Kidney (tissue), 14 donors: ENCODE results near the gene TSSK3. TPM values are rescaled to one million over a fixed set of nuclear protein-coding genes. Genes with fewer than 3 reads are reported as not detected.

ENCODE experiments used
- DNase-seq, 5 donors: peaks; one replicate each; pipeline ENCODE4 v3.0.0-alpha.2; 2013 to 2020
- FAIRE-seq: peaks from 2 replicates; lab custom pipeline; 2012; peaks lifted over from hg19 to GRCh38; lab: Jason Lieb, UNC
- H3K27ac ChIP-seq, 2 donors: one replicate each; pipeline ENCODE4 v1.7.0; 2013; ENCODE audit warnings: low read depth in 2 of 2, low read length in 2 of 2, inconsistent platforms in 1 of 2
- H3K27me3 ChIP-seq: one replicate; pipeline ENCODE4 v1.7.1; 2013; ENCODE audit warnings: low read length, inconsistent platforms; ENCODE audit not compliant: control insufficient read depth, insufficient read depth
- H3K36me3 ChIP-seq, 3 donors: one replicate each; pipeline versions ENCODE4 v1.7.0 to v1.7.1; 2013; ENCODE audit warnings: low read length in 3 of 3, control low read depth in 1 of 3, inconsistent platforms in 1 of 3; ENCODE audit not compliant: insufficient read depth in 3 of 3, control insufficient read depth in 2 of 3
- H3K4me1 ChIP-seq, 3 donors: one replicate each; pipeline versions ENCODE4 v1.7.0 to v1.7.1; 2013; ENCODE audit warnings: low read length in 3 of 3, inconsistent platforms in 1 of 3, low read depth in 1 of 3; ENCODE audit not compliant: control insufficient read depth in 2 of 3, insufficient read depth in 2 of 3
- H3K4me3 ChIP-seq, 3 donors: one replicate each; pipeline versions ENCODE4 v1.7.0 to v1.8.1; 2013; ENCODE audit warnings: low read length in 3 of 3, control low read depth in 1 of 3, inconsistent platforms in 1 of 3
- H3K9ac ChIP-seq, 3 donors: one replicate each; pipeline versions ENCODE4 v1.7.0 to v1.7.1; 2013; ENCODE audit warnings: low read length in 3 of 3, control low read depth in 1 of 3, inconsistent platforms in 1 of 3
- H3K9me3 ChIP-seq, 3 donors: one replicate each; pipeline versions ENCODE4 v1.7.0 to v1.7.1; 2013; ENCODE audit warnings: low read length in 3 of 3, control low read depth in 1 of 3, inconsistent platforms in 1 of 3; ENCODE audit not compliant: control insufficient read depth in 2 of 3, insufficient read depth in 1 of 3
- intact Hi-C: fragments of 100-400 bp; cut with DNase I; formaldehyde crosslinking; loops from one replicate; pipeline ENCODE4 v1.11.1; 2022
- polyA plus RNA-seq: library from polyadenylated mRNA; stranded (reverse); fragments of 350-450 nt; fragmentation: Illumina TruSeq; extraction: RNeasy Lipid Tissue Mini Kit (QIAGEN cat#74804); gene quantifications from one replicate; pipeline ENCODE4 v1.2.3, GENCODE V29; 2014; ENCODE audit warnings: low read depth, low replicate concordance; ENCODE audit not compliant: insufficient read depth
- total RNA-seq: library from RNA; stranded (reverse); fragmentation: NEBNext Ultra II Directional; extraction: Animal tissue kit (Norgen Biotek cat#: 25700); gene quantifications from one replicate; pipeline ENCODE4 v1.2.1, GENCODE V29; 2021
- TF ChIP-seq, protein P1 (sequence below): IDR thresholded peaks from 3 replicates; pipeline ENCODE4 v1.5.1; 2012; ENCODE audit warnings: mild to moderate bottlenecking, moderate library complexity, borderline replicate concordance; ENCODE audit not compliant: insufficient read depth; ENCODE audit errors: extremely low read depth
- donor health status: control.
- donor health status: control.
- donor health status: control.
- donor health status: control.
- donor health status: control.
- donor health status: DM: yes; HTN: yes; CAD: no.
- donor health status: Normal renal cell carcinoma (clear cell type).

TSSK3 gene
- total and polyA plus RNA-seq, 2 donors from 2014 or later, result 4.3 TPM; not detected in 1

DNA sequence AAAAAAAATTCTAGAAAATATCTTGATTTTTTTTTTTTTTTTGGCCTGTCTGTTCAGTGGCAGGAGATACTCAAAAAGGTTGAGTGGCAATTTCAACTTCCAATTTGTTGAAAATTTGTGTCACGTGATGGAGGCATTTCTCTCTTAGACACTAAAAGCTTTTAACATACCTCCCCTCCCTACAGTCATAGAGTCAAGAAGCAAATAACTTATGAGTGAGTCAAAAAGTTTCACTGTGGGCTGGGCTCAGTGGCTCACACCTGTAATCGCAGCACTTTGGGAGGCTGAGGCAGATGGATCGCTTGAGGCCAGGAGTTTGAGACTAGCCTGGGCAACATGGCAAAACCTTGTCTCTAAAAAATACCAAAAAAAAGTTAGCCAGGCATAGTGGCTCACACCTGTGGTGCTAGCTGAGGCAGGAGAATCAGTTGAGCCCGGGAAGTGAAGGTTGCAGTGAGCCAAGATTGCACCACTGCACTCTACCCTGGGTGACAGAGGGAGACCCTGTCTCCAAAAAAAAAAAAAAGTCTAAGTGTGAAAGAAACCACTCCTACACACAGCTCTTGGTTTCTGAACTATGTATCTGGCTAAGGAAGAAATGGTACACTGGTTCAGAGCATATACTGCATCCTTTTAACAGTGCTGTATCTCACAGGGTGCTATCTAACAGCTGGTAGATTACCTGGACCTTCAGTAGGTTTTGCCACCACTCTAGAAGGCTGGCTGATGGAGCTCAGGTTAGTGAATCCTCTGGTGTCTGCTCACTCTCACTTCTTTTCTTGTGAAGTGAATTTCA lies 43.5 kb downstream of the TSSK3 start:
- intact Hi-C loops, result no loop called here
- TF ChIP-seq, protein P1, sequence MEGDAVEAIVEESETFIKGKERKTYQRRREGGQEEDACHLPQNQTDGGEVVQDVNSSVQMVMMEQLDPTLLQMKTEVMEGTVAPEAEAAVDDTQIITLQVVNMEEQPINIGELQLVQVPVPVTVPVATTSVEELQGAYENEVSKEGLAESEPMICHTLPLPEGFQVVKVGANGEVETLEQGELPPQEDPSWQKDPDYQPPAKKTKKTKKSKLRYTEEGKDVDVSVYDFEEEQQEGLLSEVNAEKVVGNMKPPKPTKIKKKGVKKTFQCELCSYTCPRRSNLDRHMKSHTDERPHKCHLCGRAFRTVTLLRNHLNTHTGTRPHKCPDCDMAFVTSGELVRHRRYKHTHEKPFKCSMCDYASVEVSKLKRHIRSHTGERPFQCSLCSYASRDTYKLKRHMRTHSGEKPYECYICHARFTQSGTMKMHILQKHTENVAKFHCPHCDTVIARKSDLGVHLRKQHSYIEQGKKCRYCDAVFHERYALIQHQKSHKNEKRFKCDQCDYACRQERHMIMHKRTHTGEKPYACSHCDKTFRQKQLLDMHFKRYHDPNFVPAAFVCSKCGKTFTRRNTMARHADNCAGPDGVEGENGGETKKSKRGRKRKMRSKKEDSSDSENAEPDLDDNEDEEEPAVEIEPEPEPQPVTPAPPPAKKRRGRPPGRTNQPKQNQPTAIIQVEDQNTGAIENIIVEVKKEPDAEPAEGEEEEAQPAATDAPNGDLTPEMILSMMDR, result no peak
- Histone ChIP-seq H3K9ac (no peak overlapping the region), H3K27ac (no peak overlapping the region), H3K27me3 (no peaks in the 10 kb centered on the region), H3K9me3 (no peaks in the 10 kb centered on the region), H3K4me1 (peaks cover 0 to 2% (median 0%) of the 10 kb centered on the region in 3 donors), H3K4me3 (no peak overlapping the region), H3K36me3 (no peaks in the 10 kb centered on the region)
- DNase-seq, result no peak
- no peak for FAIRE-seq

DNA sequence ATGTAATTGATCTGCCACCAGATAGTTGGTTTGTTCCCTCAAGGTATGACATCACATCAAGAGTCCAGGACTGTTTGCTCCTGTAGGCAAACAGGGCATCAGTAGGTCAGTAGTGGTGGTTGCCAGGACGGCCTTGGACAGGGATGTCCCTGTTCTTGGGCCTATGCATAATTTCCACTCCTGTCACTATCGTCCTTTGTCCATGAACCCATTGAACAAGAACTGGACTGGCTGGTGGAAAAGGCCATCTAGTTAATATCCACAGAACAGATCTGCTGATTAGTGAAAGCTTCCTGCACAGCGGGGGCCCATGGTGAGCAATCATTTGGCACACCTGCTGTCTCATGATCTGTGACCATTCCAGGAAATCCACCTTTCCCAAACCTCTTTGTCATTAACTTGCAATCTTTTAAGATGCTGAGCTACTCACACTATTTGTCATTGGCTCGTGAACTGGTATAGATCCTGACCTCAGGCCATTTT lies 44.3 kb downstream of the TSSK3 start:
- Histone ChIP-seq H3K9ac (no peak overlapping the region), H3K4me1 (no peaks in the 10 kb centered on the region), H3K9me3 (no peaks in the 10 kb centered on the region), H3K27ac (no peak overlapping the region), H3K27me3 (no peaks in the 10 kb centered on the region), H3K4me3 (no peak overlapping the region), H3K36me3 (no peaks in the 10 kb centered on the region)
- TF ChIP-seq, protein P1, result no peak
- intact Hi-C loops, result no loop called here
- FAIRE-seq (no peak), DNase-seq (no peak)

DNA sequence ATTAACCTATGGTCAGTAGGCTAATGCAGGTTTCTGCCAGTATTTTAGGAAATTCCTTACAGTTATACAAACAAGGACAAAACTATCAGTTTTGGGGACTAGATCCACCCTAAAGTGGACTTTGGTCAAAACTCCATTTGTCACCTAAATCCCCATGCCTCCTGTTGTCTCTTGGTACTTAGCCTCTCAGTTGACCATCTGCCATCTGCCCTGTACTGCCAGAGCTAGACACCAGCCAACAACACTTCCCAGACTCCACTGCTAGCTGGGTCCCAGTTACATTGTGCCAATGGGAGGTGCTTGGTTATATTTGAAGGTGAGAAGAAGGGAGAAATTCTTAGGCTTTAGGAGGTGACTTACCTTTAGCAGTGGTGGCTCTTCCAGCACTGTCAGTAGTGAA lies 48.9 kb downstream of the TSSK3 start:
- Histone ChIP-seq H3K36me3 (no peaks in the 10 kb centered on the region), H3K4me3 (no peak overlapping the region), H3K4me1 (no peaks in the 10 kb centered on the region), H3K27ac (no peak overlapping the region), H3K9me3 (peaks cover 0 to 7% (median 3%) of the 10 kb centered on the region in 3 donors), H3K27me3 (no peaks in the 10 kb centered on the region), H3K9ac (no peak overlapping the region)
- TF ChIP-seq, protein P1, result no peak
- FAIRE-seq (no peak), DNase-seq (no peak)
- intact Hi-C loops, result no loop called here
